ENCODE data around the gene SRP68. TPM values are rescaled to one million over a fixed set of nuclear protein-coding genes. Genes with fewer than 3 reads are reported as not detected.

The SRP68 gene
- polyA plus RNA-seq, 1 of the 3 experiments (the other 2 are of a cell fraction), result 76.8 TPM

DNA sequence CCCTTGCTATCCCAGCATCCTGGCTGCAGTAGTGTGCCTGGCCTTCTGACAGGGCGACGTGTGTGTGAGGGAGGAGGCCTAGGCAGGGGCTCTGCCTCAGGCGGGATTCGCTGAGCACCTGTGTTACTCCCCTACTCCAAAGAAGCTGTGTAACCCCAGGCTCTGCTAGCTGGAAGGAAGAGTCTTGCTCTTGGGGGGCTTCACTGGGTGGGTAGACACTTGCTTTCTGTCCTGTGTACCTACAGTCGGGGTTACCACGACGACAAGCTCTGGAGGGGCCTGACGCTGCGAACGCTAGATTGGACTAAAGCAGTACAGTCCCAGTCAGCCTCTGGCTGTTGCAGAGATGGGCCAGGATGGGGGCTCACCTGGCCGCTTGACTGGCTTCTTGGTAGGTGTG lies 21.7 kb upstream of the SRP68 start:
- no peak overlapping the region for H3K27ac ChIP-seq (ENCODE audit: low read depth in 2 of 2, low read length in 1 of 2)
- no peaks in the 10 kb centered on the region for H3K9me2 ChIP-seq
- no peak overlapping the region for H3K9ac ChIP-seq
- TF ChIP-seq FOXM1 (IDR thresholded peaks at IDR 0.05; ENCODE audit: low read depth) (no peak), GATA2 (CRISPR knock-in tag; IDR thresholded peaks at IDR 0.05) (no peak), SIN3A (IDR thresholded peaks at IDR 0.05; ENCODE audit: borderline replicate concordance, low read depth, low read length) (no peak), MXI1 (IDR thresholded peaks at IDR 0.05; ENCODE audit: low read depth, low read length) (no peak), TCF12 (IDR thresholded peaks at IDR 0.05) (no peak), RXRA (IDR thresholded peaks at IDR 0.05; ENCODE audit: borderline replicate concordance, low read depth) (no peak), NFIC (IDR thresholded peaks at IDR 0.05; ENCODE audit: borderline replicate concordance) (no peak), TAF1 (IDR thresholded peaks at IDR 0.05; ENCODE audit: borderline replicate concordance, low read depth, low read length) (no peak)
- TF ChIP-seq, protein P1, sequence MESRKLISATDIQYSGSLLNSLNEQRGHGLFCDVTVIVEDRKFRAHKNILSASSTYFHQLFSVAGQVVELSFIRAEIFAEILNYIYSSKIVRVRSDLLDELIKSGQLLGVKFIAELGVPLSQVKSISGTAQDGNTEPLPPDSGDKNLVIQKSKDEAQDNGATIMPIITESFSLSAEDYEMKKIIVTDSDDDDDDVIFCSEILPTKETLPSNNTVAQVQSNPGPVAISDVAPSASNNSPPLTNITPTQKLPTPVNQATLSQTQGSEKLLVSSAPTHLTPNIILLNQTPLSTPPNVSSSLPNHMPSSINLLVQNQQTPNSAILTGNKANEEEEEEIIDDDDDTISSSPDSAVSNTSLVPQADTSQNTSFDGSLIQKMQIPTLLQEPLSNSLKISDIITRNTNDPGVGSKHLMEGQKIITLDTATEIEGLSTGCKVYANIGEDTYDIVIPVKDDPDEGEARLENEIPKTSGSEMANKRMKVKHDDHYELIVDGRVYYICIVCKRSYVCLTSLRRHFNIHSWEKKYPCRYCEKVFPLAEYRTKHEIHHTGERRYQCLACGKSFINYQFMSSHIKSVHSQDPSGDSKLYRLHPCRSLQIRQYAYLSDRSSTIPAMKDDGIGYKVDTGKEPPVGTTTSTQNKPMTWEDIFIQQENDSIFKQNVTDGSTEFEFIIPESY (IDR thresholded peaks at IDR 0.05; ENCODE audit: borderline replicate concordance, low read depth), result no peak
- TF ChIP-seq, protein P2, sequence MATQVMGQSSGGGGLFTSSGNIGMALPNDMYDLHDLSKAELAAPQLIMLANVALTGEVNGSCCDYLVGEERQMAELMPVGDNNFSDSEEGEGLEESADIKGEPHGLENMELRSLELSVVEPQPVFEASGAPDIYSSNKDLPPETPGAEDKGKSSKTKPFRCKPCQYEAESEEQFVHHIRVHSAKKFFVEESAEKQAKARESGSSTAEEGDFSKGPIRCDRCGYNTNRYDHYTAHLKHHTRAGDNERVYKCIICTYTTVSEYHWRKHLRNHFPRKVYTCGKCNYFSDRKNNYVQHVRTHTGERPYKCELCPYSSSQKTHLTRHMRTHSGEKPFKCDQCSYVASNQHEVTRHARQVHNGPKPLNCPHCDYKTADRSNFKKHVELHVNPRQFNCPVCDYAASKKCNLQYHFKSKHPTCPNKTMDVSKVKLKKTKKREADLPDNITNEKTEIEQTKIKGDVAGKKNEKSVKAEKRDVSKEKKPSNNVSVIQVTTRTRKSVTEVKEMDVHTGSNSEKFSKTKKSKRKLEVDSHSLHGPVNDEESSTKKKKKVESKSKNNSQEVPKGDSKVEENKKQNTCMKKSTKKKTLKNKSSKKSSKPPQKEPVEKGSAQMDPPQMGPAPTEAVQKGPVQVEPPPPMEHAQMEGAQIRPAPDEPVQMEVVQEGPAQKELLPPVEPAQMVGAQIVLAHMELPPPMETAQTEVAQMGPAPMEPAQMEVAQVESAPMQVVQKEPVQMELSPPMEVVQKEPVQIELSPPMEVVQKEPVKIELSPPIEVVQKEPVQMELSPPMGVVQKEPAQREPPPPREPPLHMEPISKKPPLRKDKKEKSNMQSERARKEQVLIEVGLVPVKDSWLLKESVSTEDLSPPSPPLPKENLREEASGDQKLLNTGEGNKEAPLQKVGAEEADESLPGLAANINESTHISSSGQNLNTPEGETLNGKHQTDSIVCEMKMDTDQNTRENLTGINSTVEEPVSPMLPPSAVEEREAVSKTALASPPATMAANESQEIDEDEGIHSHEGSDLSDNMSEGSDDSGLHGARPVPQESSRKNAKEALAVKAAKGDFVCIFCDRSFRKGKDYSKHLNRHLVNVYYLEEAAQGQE (IDR thresholded peaks at IDR 0.05; ENCODE audit: low read depth, low read length), result no peak
- H2AFZ ChIP-seq (ENCODE audit: low read depth), result no peak overlapping the region
- H3F3A ChIP-seq (replicated peaks; ENCODE audit: insufficient read depth), result no peaks in the 10 kb centered on the region
- H3K9me3 ChIP-seq, result no peaks in the 10 kb centered on the region
- DNase-seq, result no peak
- no peaks in the 10 kb centered on the region for H3K4me1 ChIP-seq (ENCODE audit: control insufficient read depth in 1 of 2, insufficient read depth in 2 of 2, low read depth in 1 of 2, low read length in 1 of 2)
- no peaks in the 10 kb centered on the region; the same call in 1 of the 2 replicates for H3K79me2 ChIP-seq (ENCODE audit: insufficient read depth)
- ChIA-PET CTCF (interaction anchor here (1.0 to 4.6 kb wide), 7 partner anchors 8 to 186 kb away, joined by 3 to 16 read pairs (median 6); partner anchors contain the start of gene CDK3), POLR2A (interaction anchor here (0.6 to 3.9 kb wide), 5 partner anchors 10 to 37 kb away, joined by 3 to 20 read pairs (median 3); partner anchors contain the start of genes EXOC7 and ZACN)
- H4K20me1 ChIP-seq (ENCODE audit: insufficient read depth), result no peaks in the 10 kb centered on the region
- peaks cover 62 to 64% of the 10 kb centered on the region in 2 experiments for H3K36me3 ChIP-seq (replicated peaks in 1 of 2; ENCODE audit: control insufficient read depth in 1 of 2, insufficient read depth in 2 of 2, low read length in 1 of 2)
- 89% methylated on average over 11 of the region's 11 CpGs for WGBS (ENCODE audit: low lambda C conversion rate)
- H3K27me3 ChIP-seq (ENCODE audit: insufficient read depth), result no peaks in the 10 kb centered on the region
- H3K4me2 ChIP-seq, result no peak overlapping the region
- H3K4me3 ChIP-seq (ENCODE audit: low read depth in 2 of 2, low read length in 1 of 2), result no peak overlapping the region
